ENCODE measurements around the gene NOP9.

The NOP9 gene

DNA sequence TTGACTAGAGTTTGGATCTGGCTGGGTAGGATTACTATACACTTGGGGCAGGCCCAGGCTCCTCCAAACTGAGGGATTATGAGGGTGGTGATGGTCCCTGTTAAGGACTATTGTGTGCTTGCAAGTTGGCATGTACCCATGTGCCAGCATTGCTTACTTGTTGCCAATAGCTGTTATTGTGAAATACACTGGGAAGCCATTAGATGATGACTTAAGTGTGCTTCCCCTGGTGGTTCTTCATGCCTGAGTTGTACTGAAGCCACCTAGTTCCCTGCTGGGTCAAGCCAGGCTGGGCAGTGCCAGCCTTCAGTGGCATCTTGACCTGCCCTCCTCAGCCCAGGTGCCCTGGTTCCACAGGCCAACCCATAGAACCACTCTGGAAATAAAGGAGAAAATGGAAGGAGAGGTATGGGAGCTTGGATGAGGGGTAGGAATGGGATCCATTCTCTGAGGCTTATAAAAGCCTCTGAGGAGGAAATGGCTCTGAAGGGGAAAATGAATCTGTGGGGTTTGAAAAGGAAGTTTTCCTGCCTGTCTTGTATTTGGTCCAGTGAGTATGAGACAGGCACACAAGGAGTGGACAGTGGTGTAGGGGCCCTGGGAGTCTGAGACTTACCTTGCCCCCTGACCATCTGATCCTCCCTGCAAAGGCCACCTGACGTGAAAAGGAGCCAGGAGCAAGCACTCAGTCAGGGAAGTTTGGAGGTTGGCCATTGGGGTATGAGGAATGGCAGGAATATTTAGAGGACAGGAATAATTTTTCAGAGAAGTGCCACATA is 12.4 kb downstream of the NOP9 start:
- Histone ChIP-seq H3K36me3 (ENCODE audit: control insufficient read depth, insufficient read depth, low read length) (no peaks in the 10 kb centered on the region), H3K9ac (no peak overlapping the region), H3K27me3 (ENCODE audit: control insufficient read depth, insufficient read depth, low read length) (no peaks in the 10 kb centered on the region), H2AFZ (no peak overlapping the region), H3K79me2 (no peaks in the 10 kb centered on the region), H3K27ac (peak overlapping the region; percentile 68), H3K4me3 (ENCODE audit: low read depth, low read length) (no peak overlapping the region), H3K9me3 (ENCODE audit: control insufficient read depth, low read length) (no peaks in the 10 kb centered on the region), H3K4me1 (peaks cover 7% of the 10 kb centered on the region), H3K4me2 (ENCODE audit: low read length) (no peak overlapping the region)
- TF ChIP-seq, protein P1, sequence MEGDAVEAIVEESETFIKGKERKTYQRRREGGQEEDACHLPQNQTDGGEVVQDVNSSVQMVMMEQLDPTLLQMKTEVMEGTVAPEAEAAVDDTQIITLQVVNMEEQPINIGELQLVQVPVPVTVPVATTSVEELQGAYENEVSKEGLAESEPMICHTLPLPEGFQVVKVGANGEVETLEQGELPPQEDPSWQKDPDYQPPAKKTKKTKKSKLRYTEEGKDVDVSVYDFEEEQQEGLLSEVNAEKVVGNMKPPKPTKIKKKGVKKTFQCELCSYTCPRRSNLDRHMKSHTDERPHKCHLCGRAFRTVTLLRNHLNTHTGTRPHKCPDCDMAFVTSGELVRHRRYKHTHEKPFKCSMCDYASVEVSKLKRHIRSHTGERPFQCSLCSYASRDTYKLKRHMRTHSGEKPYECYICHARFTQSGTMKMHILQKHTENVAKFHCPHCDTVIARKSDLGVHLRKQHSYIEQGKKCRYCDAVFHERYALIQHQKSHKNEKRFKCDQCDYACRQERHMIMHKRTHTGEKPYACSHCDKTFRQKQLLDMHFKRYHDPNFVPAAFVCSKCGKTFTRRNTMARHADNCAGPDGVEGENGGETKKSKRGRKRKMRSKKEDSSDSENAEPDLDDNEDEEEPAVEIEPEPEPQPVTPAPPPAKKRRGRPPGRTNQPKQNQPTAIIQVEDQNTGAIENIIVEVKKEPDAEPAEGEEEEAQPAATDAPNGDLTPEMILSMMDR (IDR thresholded peaks at IDR 0.05): no peak

DNA sequence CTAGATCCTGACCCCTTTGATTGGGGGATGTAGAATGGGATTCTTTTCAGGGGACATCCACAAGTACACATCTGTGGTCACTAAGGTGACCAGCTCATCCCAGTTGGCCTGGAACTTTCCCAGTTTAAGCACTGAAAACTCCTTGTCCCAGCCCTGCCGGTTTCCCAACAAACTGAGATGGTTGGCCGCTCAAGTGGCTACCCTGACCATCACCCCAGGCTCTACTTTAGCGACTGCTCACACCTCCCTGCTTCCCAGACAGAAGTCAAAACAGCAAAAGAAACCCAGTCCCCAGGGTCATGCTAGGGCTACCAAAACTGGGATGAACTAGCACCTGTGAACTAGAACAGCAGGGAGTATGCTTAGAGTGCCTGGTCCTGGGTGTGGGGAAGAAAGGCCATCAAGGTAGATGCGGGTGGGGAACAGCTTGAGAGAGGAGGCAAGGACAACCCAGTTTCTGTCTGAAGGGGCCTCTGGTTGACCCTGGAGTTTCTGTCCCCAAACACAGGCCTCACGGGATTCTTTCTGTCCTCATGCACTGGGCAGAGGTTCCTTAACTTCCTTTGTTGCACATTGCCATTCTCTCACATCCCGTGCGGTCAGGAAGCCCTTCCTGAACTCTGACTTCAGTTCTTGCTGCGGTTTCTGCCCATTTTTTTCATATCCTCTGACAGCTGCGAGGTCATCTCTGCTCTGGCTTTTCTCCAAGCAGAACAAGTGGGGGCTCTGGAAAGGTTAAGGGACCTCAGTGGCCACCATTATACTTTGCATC is 13.3 kb downstream of the NOP9 start:
- Histone ChIP-seq H3K27me3 (ENCODE audit: control insufficient read depth, insufficient read depth, low read length) (no peaks in the 10 kb centered on the region), H3K36me3 (ENCODE audit: control insufficient read depth, insufficient read depth, low read length) (no peaks in the 10 kb centered on the region), H2AFZ (no peak overlapping the region), H3K9me3 (ENCODE audit: control insufficient read depth, low read length) (no peaks in the 10 kb centered on the region), H3K79me2 (no peaks in the 10 kb centered on the region), H3K27ac (peak overlapping the region; percentile 68), H3K4me1 (peaks cover 7% of the 10 kb centered on the region), H3K9ac (no peak overlapping the region), H3K4me3 (ENCODE audit: low read depth, low read length) (no peak overlapping the region), H3K4me2 (ENCODE audit: low read length) (no peak overlapping the region)
- TF ChIP-seq, protein P1 (IDR thresholded peaks at IDR 0.05): no peak

DNA sequence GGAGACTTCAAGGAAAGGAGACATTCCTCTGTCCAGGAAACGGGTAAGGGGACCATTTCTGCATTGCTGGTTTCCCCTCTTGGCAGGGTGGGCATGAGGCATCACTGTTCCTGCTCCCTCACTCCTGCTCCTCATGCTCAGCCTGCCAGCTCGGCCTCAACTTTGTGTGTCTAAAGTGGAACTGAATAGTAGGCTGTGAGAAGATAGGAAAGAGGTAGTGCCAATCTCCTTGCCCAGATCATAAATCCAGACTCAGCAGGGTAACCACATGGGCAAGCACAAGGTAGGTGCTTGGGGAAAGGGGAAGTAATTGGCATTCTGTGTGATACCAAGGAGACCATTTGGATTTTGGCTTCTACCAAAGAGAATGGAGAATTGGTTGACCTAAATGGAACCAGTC is 14.3 kb downstream of the NOP9 start:
- H3K36me3 ChIP-seq (ENCODE audit: control insufficient read depth, insufficient read depth, low read length): no peaks in the 10 kb centered on the region
- no peaks in the 10 kb centered on the region for H3K79me2 ChIP-seq
- H3K4me2 ChIP-seq (ENCODE audit: low read length): no peak overlapping the region
- no peak overlapping the region for H3K9ac ChIP-seq
- H3K4me1 ChIP-seq: peaks cover 7% of the 10 kb centered on the region
- H2AFZ ChIP-seq: no peak overlapping the region
- no peak overlapping the region for H3K4me3 ChIP-seq (ENCODE audit: low read depth, low read length)
- H3K27ac ChIP-seq: peak overlapping the region; percentile 36
- no peaks in the 10 kb centered on the region for H3K27me3 ChIP-seq (ENCODE audit: control insufficient read depth, insufficient read depth, low read length)
- TF ChIP-seq, protein P1 (IDR thresholded peaks at IDR 0.05): no peak
- no peaks in the 10 kb centered on the region for H3K9me3 ChIP-seq (ENCODE audit: control insufficient read depth, low read length)

DNA sequence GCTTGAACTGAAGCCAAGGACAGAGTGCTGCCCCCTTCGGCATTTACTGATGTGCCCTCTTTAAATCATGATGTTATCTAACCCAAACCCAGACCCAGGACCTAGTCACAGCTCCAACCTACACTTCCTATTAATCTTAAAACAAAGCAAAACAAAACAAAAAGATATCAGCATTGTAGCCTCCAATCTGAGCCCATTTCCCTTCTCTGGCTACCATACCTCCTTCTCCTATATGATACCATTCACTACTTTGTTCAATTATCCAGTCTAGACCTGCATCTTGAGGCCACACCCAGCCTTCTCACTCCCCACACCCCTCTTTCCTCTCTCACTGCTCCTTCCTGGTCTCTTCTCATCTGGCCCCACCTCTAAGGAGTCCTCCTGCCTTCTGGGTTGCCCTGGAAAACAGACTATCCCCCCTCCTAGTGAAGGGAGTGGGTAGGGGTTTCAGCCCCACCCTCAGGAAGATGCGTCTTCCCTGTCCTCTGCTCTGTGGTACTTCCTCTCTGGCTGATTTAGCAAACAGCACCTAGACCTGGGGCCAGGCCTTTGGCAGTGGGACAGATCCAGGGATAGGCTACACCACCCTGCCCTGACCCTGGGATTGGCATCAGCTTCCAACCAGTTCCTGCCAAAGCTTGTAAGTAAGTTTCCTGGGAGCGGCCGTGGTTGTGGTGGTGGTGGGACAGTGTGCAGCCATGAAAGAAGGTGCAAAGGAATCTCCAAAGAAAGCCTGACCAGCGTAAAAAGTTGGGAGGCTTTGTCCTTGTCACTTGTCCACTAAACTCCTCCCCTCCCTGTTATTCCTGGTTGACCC is 14.9 kb downstream of the NOP9 start:
- peaks cover 7% of the 10 kb centered on the region for H3K4me1 ChIP-seq
- H3K4me2 ChIP-seq (ENCODE audit: low read length): no peak overlapping the region
- H3K4me3 ChIP-seq (ENCODE audit: low read depth, low read length): no peak overlapping the region
- H3K9ac ChIP-seq: no peak overlapping the region
- no peaks in the 10 kb centered on the region for H3K9me3 ChIP-seq (ENCODE audit: control insufficient read depth, low read length)
- no peaks in the 10 kb centered on the region for H3K36me3 ChIP-seq (ENCODE audit: control insufficient read depth, insufficient read depth, low read length)
- H3K27ac ChIP-seq: peak overlapping the region; percentile 47
- H3K27me3 ChIP-seq (ENCODE audit: control insufficient read depth, insufficient read depth, low read length): no peaks in the 10 kb centered on the region
- no peaks in the 10 kb centered on the region for H3K79me2 ChIP-seq
- TF ChIP-seq, protein P1 (IDR thresholded peaks at IDR 0.05): no peak
- no peak overlapping the region for H2AFZ ChIP-seq
